ENCODE results near the gene ABCC1. TPM values are rescaled to one million over a fixed set of nuclear protein-coding genes. Genes with fewer than 3 reads are reported as not detected.

Gene ABCC1
- polyA plus RNA-seq, 1 donor (not counting 4 experiments of a cell fraction or from before 2014, with no cell fraction given) = 19.4 TPM

DNA sequence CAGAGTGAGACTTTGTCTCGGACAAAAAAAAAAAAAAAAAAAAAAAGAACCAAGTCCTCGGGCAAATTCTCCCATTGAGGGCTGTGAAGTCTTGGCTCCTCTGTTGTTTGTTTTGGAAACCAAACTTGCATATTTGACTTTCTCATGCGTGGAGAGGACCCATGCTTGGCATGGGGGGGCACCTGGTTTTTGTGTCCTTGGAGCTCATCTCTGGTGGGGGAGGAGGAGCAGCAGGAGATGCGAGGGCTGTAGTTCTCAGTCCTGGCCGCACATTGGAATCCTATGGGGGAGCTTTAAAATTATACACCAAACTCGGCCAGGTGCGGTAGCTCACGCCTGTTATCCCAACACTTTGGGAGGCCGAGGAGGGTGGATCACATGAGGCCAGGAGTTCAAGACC, 199.3 kb downstream of the ABCC1 start:
- H3K9me1 ChIP-seq (ENCODE audit: control insufficient read depth, extremely low read depth, insufficient read depth, low read length) = no peaks in the 10 kb centered on the region
- no peaks in the 10 kb centered on the region for H3K27me3 ChIP-seq (ENCODE audit: control insufficient read depth, extremely low read depth, insufficient read depth, low read length)
- H3K9ac ChIP-seq (ENCODE audit: control insufficient read depth, extremely low read depth, insufficient read depth, low read length) = no peak overlapping the region
- no peak for FAIRE-seq
- H2AFZ ChIP-seq (ENCODE audit: control insufficient read depth, low read length) = no peak overlapping the region
- H4K20me1 ChIP-seq (ENCODE audit: control insufficient read depth, extremely low read depth, insufficient read depth, low read length) = no peaks in the 10 kb centered on the region
- no peak overlapping the region for H3K4me3 ChIP-seq (ENCODE audit: control insufficient read depth in 2 of 3, extremely low read depth in 1 of 3, insufficient read depth in 2 of 3, low read depth in 1 of 3, low read length in 3 of 3)
- peaks cover 4 to 10% of the 10 kb centered on the region in 2 experiments for H3K36me3 ChIP-seq (ENCODE audit: control insufficient read depth in 2 of 2, extremely low read depth in 1 of 2, insufficient read depth in 2 of 2, low read length in 2 of 2)
- H3K4me1 ChIP-seq (ENCODE audit: control insufficient read depth, extremely low read depth, insufficient read depth, low read length) = peaks cover 7% of the 10 kb centered on the region
- no peak overlapping the region for H3K4me2 ChIP-seq (ENCODE audit: control insufficient read depth, extremely low read depth, insufficient read depth, low read depth, low read length)
- no peaks in the 10 kb centered on the region for H3K79me2 ChIP-seq (ENCODE audit: control insufficient read depth, insufficient read depth, low read length)
- no peak overlapping the region for H3K27ac ChIP-seq (ENCODE audit: control insufficient read depth, insufficient read depth, low read length)
- TF ChIP-seq, protein P1, sequence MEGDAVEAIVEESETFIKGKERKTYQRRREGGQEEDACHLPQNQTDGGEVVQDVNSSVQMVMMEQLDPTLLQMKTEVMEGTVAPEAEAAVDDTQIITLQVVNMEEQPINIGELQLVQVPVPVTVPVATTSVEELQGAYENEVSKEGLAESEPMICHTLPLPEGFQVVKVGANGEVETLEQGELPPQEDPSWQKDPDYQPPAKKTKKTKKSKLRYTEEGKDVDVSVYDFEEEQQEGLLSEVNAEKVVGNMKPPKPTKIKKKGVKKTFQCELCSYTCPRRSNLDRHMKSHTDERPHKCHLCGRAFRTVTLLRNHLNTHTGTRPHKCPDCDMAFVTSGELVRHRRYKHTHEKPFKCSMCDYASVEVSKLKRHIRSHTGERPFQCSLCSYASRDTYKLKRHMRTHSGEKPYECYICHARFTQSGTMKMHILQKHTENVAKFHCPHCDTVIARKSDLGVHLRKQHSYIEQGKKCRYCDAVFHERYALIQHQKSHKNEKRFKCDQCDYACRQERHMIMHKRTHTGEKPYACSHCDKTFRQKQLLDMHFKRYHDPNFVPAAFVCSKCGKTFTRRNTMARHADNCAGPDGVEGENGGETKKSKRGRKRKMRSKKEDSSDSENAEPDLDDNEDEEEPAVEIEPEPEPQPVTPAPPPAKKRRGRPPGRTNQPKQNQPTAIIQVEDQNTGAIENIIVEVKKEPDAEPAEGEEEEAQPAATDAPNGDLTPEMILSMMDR (optimal IDR thresholded peaks at IDR 0.05 in 1 of 3, IDR thresholded peaks at IDR 0.05 in 1 of 3, conservative IDR thresholded peaks at IDR 0.05 in 1 of 3; ENCODE audit: extremely low read depth in 1 of 3, insufficient read depth in 2 of 3, low read length in 3 of 3) = no peak
- TF ChIP-seq EZH2 (IDR thresholded peaks at IDR 0.05; ENCODE audit: low read length) = no peak
- no peak for DNase-seq (ENCODE audit: low read depth, low spot score)
- dilution Hi-C loops (cut with MboI; ENCODE audit: extremely low pct_ligation_motif_present, low sequenced_read_pairs) = no loop called here
- no peaks in the 10 kb centered on the region for H3K9me3 ChIP-seq (ENCODE audit: control insufficient read depth, low read depth, low read length)

DNA sequence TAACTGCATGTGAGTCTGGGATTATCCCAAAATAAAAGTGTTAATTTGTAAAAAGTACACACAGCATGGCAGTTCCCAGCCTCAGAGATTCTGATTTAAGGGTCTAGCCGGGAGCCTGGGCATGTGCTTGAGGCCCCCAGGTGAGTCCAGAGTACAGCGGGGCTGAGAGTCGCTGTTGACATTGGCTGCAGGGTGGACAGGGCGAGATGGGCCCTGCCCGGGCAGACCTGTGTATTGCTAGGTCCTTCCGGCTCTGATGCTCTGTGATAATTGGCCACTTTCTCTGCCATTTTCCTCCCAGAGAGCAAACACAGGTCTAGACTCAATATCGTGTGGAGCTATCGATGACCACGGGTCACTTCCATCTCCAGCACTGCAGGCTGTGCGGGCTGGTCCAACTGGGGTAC, 200.3 kb downstream of the ABCC1 start:
- H3K79me2 ChIP-seq (ENCODE audit: control insufficient read depth, insufficient read depth, low read length) = no peaks in the 10 kb centered on the region
- no peak overlapping the region for H3K4me2 ChIP-seq (ENCODE audit: control insufficient read depth, extremely low read depth, insufficient read depth, low read depth, low read length)
- H3K4me1 ChIP-seq (ENCODE audit: control insufficient read depth, extremely low read depth, insufficient read depth, low read length) = no peaks in the 10 kb centered on the region
- no peaks in the 10 kb centered on the region for H3K9me1 ChIP-seq (ENCODE audit: control insufficient read depth, extremely low read depth, insufficient read depth, low read length)
- no peak overlapping the region for H3K4me3 ChIP-seq (ENCODE audit: control insufficient read depth in 2 of 3, extremely low read depth in 1 of 3, insufficient read depth in 2 of 3, low read depth in 1 of 3, low read length in 3 of 3)
- no peaks in the 10 kb centered on the region for H4K20me1 ChIP-seq (ENCODE audit: control insufficient read depth, extremely low read depth, insufficient read depth, low read length)
- no peak overlapping the region for H3K9ac ChIP-seq (ENCODE audit: control insufficient read depth, extremely low read depth, insufficient read depth, low read length)
- FAIRE-seq = no peak
- no peaks in the 10 kb centered on the region for H3K27me3 ChIP-seq (ENCODE audit: control insufficient read depth, extremely low read depth, insufficient read depth, low read length)
- H2AFZ ChIP-seq (ENCODE audit: control insufficient read depth, low read length) = no peak overlapping the region
- no peak for TF ChIP-seq EZH2 (IDR thresholded peaks at IDR 0.05; ENCODE audit: low read length)
- TF ChIP-seq, protein P1 (optimal IDR thresholded peaks at IDR 0.05 in 1 of 3, IDR thresholded peaks at IDR 0.05 in 1 of 3, conservative IDR thresholded peaks at IDR 0.05 in 1 of 3; ENCODE audit: extremely low read depth in 1 of 3, insufficient read depth in 2 of 3, low read length in 3 of 3) = no peak
- peaks cover 4 to 6% of the 10 kb centered on the region in 2 experiments for H3K36me3 ChIP-seq (ENCODE audit: control insufficient read depth in 2 of 2, extremely low read depth in 1 of 2, insufficient read depth in 2 of 2, low read length in 2 of 2)
- H3K27ac ChIP-seq (ENCODE audit: control insufficient read depth, insufficient read depth, low read length) = no peak overlapping the region
- dilution Hi-C loops (cut with MboI; ENCODE audit: extremely low pct_ligation_motif_present, low sequenced_read_pairs) = no loop called here
- DNase-seq (ENCODE audit: low read depth, low spot score) = no peak
- no peaks in the 10 kb centered on the region for H3K9me3 ChIP-seq (ENCODE audit: control insufficient read depth, low read depth, low read length)
